DMS53 (cell line): ENCODE measurements around the gene ATG16L1.
"Not testable (repeated sequence)": the region's sequence is repeated elsewhere in the genome, so short reads cannot be mapped to it uniquely, and the experiment has no call there.

Experiments used
- DNase-seq: peaks from one replicate; lab custom pipeline; 2025; lab: John Stamatoyannopoulos, UW

The ATG16L1 gene

GRCh38 chr2:233332125-233332524 lies 80.7 kb downstream of the ATG16L1 start:
- DNase-seq, result no peak

- no peak for DNase-seq
Measured at GRCh38 chr2:233334915-233335314, 83.4 kb downstream of the ATG16L1 start.

DNA sequence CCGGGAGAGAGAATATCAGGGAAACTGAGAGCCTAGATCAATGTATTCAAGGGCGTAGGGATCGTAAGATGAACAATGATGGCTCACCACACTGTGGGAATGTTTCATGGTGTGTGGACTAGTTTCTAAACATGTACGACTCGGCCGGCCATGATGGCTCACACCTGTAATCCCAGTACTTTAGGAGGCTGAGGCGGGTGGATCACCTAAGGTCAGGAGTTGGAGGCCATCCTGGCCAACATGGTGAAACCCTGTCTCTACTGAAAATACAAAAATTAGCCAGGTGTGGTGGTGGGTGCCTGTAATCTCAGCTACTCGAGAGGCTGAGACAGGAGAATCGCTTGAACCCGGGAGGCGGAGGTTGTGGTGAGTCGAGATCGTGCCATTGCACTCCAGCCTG lies 84.6 kb downstream of the ATG16L1 start:
- not testable (repeated sequence) for DNase-seq

- DNase-seq, result no peak
Measured at GRCh38 chr2:233336541-233336940, 85.1 kb downstream of the ATG16L1 start.

- DNase-seq, result no peak
Measured at GRCh38 chr2:233338046-233338445, 86.6 kb downstream of the ATG16L1 start.

GRCh38 chr2:233338812-233339368 lies 87.4 kb downstream of the ATG16L1 start:
- DNase-seq, result no peak

DNA sequence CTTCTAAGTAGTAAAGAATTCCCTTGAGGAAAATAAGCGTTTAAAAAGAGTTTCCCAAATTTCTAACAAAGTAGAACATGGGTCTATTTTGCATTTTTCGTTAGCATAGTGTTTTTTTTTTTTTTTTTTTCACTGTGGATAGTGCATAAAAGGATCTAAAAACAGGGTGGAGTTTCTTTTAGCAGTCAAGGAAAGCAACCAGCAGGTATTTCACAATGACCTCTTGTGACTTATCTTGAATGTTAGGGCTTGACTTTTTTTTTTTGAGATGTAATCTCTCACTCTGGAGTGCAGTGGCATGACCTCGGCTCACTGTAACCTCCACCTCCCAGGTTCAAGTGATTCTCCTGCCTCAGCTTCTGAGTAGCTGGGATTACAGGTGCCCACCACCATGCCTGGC lies 88.0 kb downstream of the ATG16L1 start:
- no peak for DNase-seq

DNA sequence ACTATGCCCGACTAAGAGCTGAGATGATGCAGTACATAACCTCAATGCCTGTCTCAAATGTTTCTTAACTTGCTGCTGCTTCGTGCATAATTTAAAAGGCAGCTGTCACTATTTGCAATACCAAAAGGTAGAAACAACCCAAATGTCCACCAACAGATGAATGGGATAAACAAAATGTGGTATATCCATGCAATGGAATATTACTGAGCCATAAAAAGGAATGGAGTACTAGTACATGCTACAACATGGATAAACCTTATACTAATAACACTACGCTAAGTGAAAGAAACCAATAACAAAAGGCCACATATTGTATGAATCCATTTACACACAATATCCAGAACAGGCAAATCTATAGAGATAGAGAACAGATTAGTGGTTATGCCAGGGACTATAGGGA lies 89.8 kb downstream of the ATG16L1 start:
- DNase-seq, result no peak

- no peak for DNase-seq
Measured at GRCh38 chr2:233342301-233342700, 90.8 kb downstream of the ATG16L1 start.

GRCh38 chr2:233343171-233343705 lies 91.8 kb downstream of the ATG16L1 start:
- DNase-seq, result no peak
